ENCODE results near the gene COMP. TPM values are rescaled to one million over a fixed set of nuclear protein-coding genes. Genes with fewer than 3 reads are reported as not detected.

The COMP gene
- total RNA-seq, 1 donor from 2014 or later: not detected

GRCh38 chr19:18743784-18744418, 47.2 kb downstream of the COMP start:
- no peaks in the 10 kb centered on the region for H3K36me3 Mint-ChIP-seq (ENCODE audit: low read depth, unreplicated experiment)
- peaks cover 3% of the 10 kb centered on the region for H3K27me3 Mint-ChIP-seq (ENCODE audit: unreplicated experiment)
- DNase-seq (ENCODE audit: low spot score): no peak
- peaks cover 2% of the 10 kb centered on the region for H3K4me1 Mint-ChIP-seq (ENCODE audit: unreplicated experiment)
- H3K4me3 Mint-ChIP-seq (ENCODE audit: unreplicated experiment): no peak overlapping the region
- no peaks in the 10 kb centered on the region for H3K9me3 Mint-ChIP-seq (ENCODE audit: unreplicated experiment)
- no peak for TF ChIP-seq CTCF (IDR thresholded peaks at IDR 0.05; ENCODE audit: unreplicated experiment)
- H3K27ac Mint-ChIP-seq (ENCODE audit: unreplicated experiment): no peak overlapping the region

- no peak for DNase-seq (ENCODE audit: low spot score)
- TF ChIP-seq CTCF (IDR thresholded peaks at IDR 0.05; ENCODE audit: unreplicated experiment): no peak
- Mint-ChIP-seq H3K4me1 (ENCODE audit: unreplicated experiment) (peaks cover 2% of the 10 kb centered on the region), H3K36me3 (ENCODE audit: low read depth, unreplicated experiment) (no peaks in the 10 kb centered on the region), H3K27ac (ENCODE audit: unreplicated experiment) (no peak overlapping the region), H3K9me3 (ENCODE audit: unreplicated experiment) (no peaks in the 10 kb centered on the region), H3K4me3 (ENCODE audit: unreplicated experiment) (no peak overlapping the region), H3K27me3 (ENCODE audit: unreplicated experiment) (peaks cover 3% of the 10 kb centered on the region)
These were observed 48.0 kb downstream of the COMP start for GRCh38 chr19:18742838-18743783.

GRCh38 chr19:18742324-18742723, 48.8 kb downstream of the COMP start:
- H3K4me3 Mint-ChIP-seq (ENCODE audit: unreplicated experiment): no peak overlapping the region
- H3K4me1 Mint-ChIP-seq (ENCODE audit: unreplicated experiment): peaks cover 4% of the 10 kb centered on the region
- H3K36me3 Mint-ChIP-seq (ENCODE audit: low read depth, unreplicated experiment): no peaks in the 10 kb centered on the region
- no peak for TF ChIP-seq CTCF (IDR thresholded peaks at IDR 0.05; ENCODE audit: unreplicated experiment)
- DNase-seq (ENCODE audit: low spot score): no peak
- H3K27ac Mint-ChIP-seq (ENCODE audit: unreplicated experiment): no peak overlapping the region
- H3K27me3 Mint-ChIP-seq (ENCODE audit: unreplicated experiment): peaks cover 3% of the 10 kb centered on the region
- H3K9me3 Mint-ChIP-seq (ENCODE audit: unreplicated experiment): no peaks in the 10 kb centered on the region

GRCh38 chr19:18741124-18742121, 49.7 kb downstream of the COMP start:
- Mint-ChIP-seq H3K27ac (ENCODE audit: unreplicated experiment) (no peak overlapping the region), H3K4me3 (ENCODE audit: unreplicated experiment) (no peak overlapping the region), H3K4me1 (ENCODE audit: unreplicated experiment) (peaks cover 3% of the 10 kb centered on the region), H3K27me3 (ENCODE audit: unreplicated experiment) (peaks cover 3% of the 10 kb centered on the region), H3K9me3 (ENCODE audit: unreplicated experiment) (no peaks in the 10 kb centered on the region), H3K36me3 (ENCODE audit: low read depth, unreplicated experiment) (no peaks in the 10 kb centered on the region)
- DNase-seq (ENCODE audit: low spot score): no peak
- TF ChIP-seq CTCF (IDR thresholded peaks at IDR 0.05; ENCODE audit: unreplicated experiment): no peak
